SK-N-SH (cell line): Measurements from ENCODE around the gene GALNT1. TPM values are rescaled to one million over a fixed set of nuclear protein-coding genes. Genes with fewer than 3 reads are reported as not detected.

Experiments
- CTCF ChIA-PET: fragments of 300-600, 350-600 bp; formaldehyde crosslinking; extraction: SDS; loops from one replicate; lab custom pipeline; 2021; lab: Yijun Ruan, JAX
- POLR2A ChIA-PET: fragments of 350-600 bp; sonication (Branson Sonifier 250); formaldehyde crosslinking; extraction: SDS; loops from one replicate; lab custom pipeline; 2020; ENCODE audit warnings: antibody characterized with exemption, inconsistent platforms; lab: Yijun Ruan, JAX
- DNase-seq: peaks from one replicate; pipeline ENCODE4 v3.0.0; 2012
- H2AFZ ChIP-seq: fragments of 200-600 bp; sonication (generic); 2 replicates; pipeline ENCODE4 v1.8.1; 2016; ENCODE audit warnings: antibody characterized with exemption, mild to moderate bottlenecking, low read depth
- H3F3A ChIP-seq: fragments of 200-600 bp; sonication (generic); replicated peaks from 2 replicates; pipeline ENCODE3; 2016; ENCODE audit warnings: antibody characterized with exemption, mild to moderate bottlenecking; ENCODE audit not compliant: insufficient read depth
- H3K27ac ChIP-seq, 2 experiments: fragments of 200-500 bp in 1 of 2; fragments of 200-600 bp in 1 of 2; sonication (Bioruptor generic) in 1 of 2; sonication (generic), shearing (Covaris generic) in 1 of 2; 2 replicates each; pipeline versions ENCODE4 v1.5.1 to v1.6.1; 2014 to 2016; ENCODE audit warnings: low read depth in 2 of 2, inconsistent platforms in 1 of 2, low read length in 1 of 2, mild to moderate bottlenecking in 1 of 2, mixed read lengths in 1 of 2
- H3K27me3 ChIP-seq: fragments of 200-600 bp; sonication (generic), shearing (Covaris generic); 2 replicates; pipeline ENCODE4 v1.6.1; 2016; ENCODE audit warnings: mixed run types; ENCODE audit not compliant: insufficient read depth
- H3K36me3 ChIP-seq, 2 experiments: fragments of 200-500 bp in 1 of 2; fragments of 200-600 bp in 1 of 2; sonication (Bioruptor generic) in 1 of 2; sonication (generic) in 1 of 2; replicated peaks in 1 of 2; 2 replicates each; pipeline versions ENCODE3 to v1.5.1; 2014 to 2016; ENCODE audit warnings: low read length in 1 of 2, mild to moderate bottlenecking in 1 of 2; ENCODE audit not compliant: insufficient read depth in 2 of 2, control insufficient read depth in 1 of 2
- H3K4me1 ChIP-seq, 2 experiments: fragments of 200-500 bp in 1 of 2; fragments of 200-600 bp in 1 of 2; sonication (Bioruptor generic) in 1 of 2; sonication (generic), shearing (Covaris generic) in 1 of 2; 2 replicates each; pipeline versions ENCODE4 v1.5.1 to v1.6.1; 2014 to 2016; ENCODE audit warnings: low read depth in 1 of 2, low read length in 1 of 2, mixed run types in 1 of 2; ENCODE audit not compliant: insufficient read depth in 2 of 2, control insufficient read depth in 1 of 2
- H3K4me2 ChIP-seq: fragments of 200-600 bp; sonication (generic), shearing (Covaris generic); 2 replicates; pipeline ENCODE4 v1.6.1; 2017; ENCODE audit warnings: mixed run types
- H3K4me3 ChIP-seq, 2 experiments: fragments of 200-500 bp in 1 of 2; fragments of 200-600 bp in 1 of 2; sonication (Bioruptor generic) in 1 of 2; sonication (generic), shearing (Covaris generic) in 1 of 2; 2 replicates each; pipeline versions ENCODE4 v1.5.1 to v1.8.1; 2014 to 2016; ENCODE audit warnings: low read depth in 2 of 2, inconsistent platforms in 1 of 2, low read length in 1 of 2, mild to moderate bottlenecking in 1 of 2, mixed read lengths in 1 of 2, moderate library complexity in 1 of 2
- H3K79me2 ChIP-seq: fragments of 200-600 bp; sonication (generic); 2 replicates; pipeline ENCODE4 v1.8.1; 2017; ENCODE audit warnings: mild to moderate bottlenecking; ENCODE audit not compliant: insufficient read depth
- H3K9ac ChIP-seq: fragments of 200-600 bp; sonication (generic); 2 replicates; pipeline ENCODE4 v1.6.1; 2017; ENCODE audit warnings: mixed run types
- H3K9me2 ChIP-seq: fragments of 200-600 bp; sonication (generic); 2 replicates; pipeline ENCODE4 v1.6.1; 2017; ENCODE audit warnings: mixed run types
- H3K9me3 ChIP-seq: fragments of 200-600 bp; sonication (generic); 2 replicates; pipeline ENCODE4 v1.6.1; 2017; ENCODE audit warnings: mixed run types, mild to moderate bottlenecking, moderate library complexity
- H4K20me1 ChIP-seq: fragments of 200-600 bp; sonication (generic); 2 replicates; pipeline ENCODE4 v1.6.1; 2017; ENCODE audit warnings: mild to moderate bottlenecking, mixed run types; ENCODE audit not compliant: insufficient read depth
- CHD2 ChIP-seq: fragments of 150-350 bp; IDR thresholded peaks from 2 replicates; pipeline ENCODE4 v1.6.1; 2018; ENCODE audit warnings: low read length; ENCODE audit not compliant: partially characterized antibody
- ELF1 ChIP-seq: IDR thresholded peaks from 2 replicates; pipeline ENCODE4 v1.4.0; 2012
- EP300 ChIP-seq, 2 experiments: IDR thresholded peaks; 2 replicates each; pipeline versions ENCODE4 v1.4.0 to v1.6.1; 2012; ENCODE audit warnings: borderline replicate concordance in 1 of 2, low read depth in 1 of 2, low read length in 1 of 2
- EZH2phosphoT487 ChIP-seq: fragments of 200-600 bp; sonication (generic); IDR thresholded peaks from 2 replicates; pipeline ENCODE4 v1.6.1; 2017; ENCODE audit warnings: low read depth, mixed run types, mild to moderate bottlenecking, antibody characterized with exemption, moderate library complexity, borderline replicate concordance
- FOSL2 ChIP-seq: IDR thresholded peaks from 2 replicates; pipeline ENCODE4 v1.4.0; 2012; ENCODE audit warnings: low read depth, mild to moderate bottlenecking, moderate library complexity, borderline replicate concordance
- GATA2 ChIP-seq: sonication (generic); formaldehyde crosslinking; IDR thresholded peaks from 2 replicates; pipeline ENCODE4 v1.5.0; 2020; ENCODE audit warnings: mild to moderate bottlenecking, missing genetic modification reagents
- JUND ChIP-seq: IDR thresholded peaks from 2 replicates; pipeline ENCODE4 v1.4.0; 2012
- MEF2A ChIP-seq: IDR thresholded peaks from 2 replicates; pipeline ENCODE4 v1.4.0; 2012; ENCODE audit warnings: low read depth, borderline replicate concordance
- MXI1 ChIP-seq: IDR thresholded peaks from 2 replicates; pipeline ENCODE4 v1.6.1; 2012; ENCODE audit warnings: mild to moderate bottlenecking, low read depth, low read length, improper control_type of control experiment
- NFIC ChIP-seq: IDR thresholded peaks from 2 replicates; pipeline ENCODE4 v1.4.0; 2012; ENCODE audit warnings: borderline replicate concordance
- NRF1 ChIP-seq: IDR thresholded peaks from 2 replicates; pipeline ENCODE4 v1.6.1; 2012; ENCODE audit warnings: low read depth, mild to moderate bottlenecking, low read length
- PBX3 ChIP-seq: IDR thresholded peaks from 2 replicates; pipeline ENCODE4; 2012
- REST ChIP-seq: IDR thresholded peaks from 2 replicates; pipeline ENCODE4 v1.6.1; 2012; ENCODE audit warnings: mild to moderate bottlenecking, low read depth, low read length, moderate library complexity
- RXRA ChIP-seq: IDR thresholded peaks from 2 replicates; pipeline ENCODE4 v1.4.0; 2012; ENCODE audit warnings: low read depth, mild to moderate bottlenecking, borderline replicate concordance
- TCF12 ChIP-seq: IDR thresholded peaks from 2 replicates; pipeline ENCODE4 v1.4.0; 2012
- USF1 ChIP-seq: IDR thresholded peaks from 2 replicates; pipeline ENCODE4 v1.4.0; 2012; ENCODE audit warnings: low read depth, borderline replicate concordance
- YY1 ChIP-seq: IDR thresholded peaks from 2 replicates; pipeline ENCODE4 v1.4.0; 2012; ENCODE audit warnings: low read depth, mild to moderate bottlenecking
- ZBTB33 ChIP-seq: IDR thresholded peaks from 2 replicates; pipeline ENCODE4 v1.4.0; 2012; ENCODE audit warnings: low read depth, borderline replicate concordance
- WGBS: methylation state at CpG from one replicate; pipeline ENCODE4 v1.1.6; 2017; ENCODE audit warnings: low lambda C conversion rate; 5-methylcytosine and 5-hydroxymethylcytosine counted together
- polyA plus RNA-seq, 3 experiments: library from polyadenylated mRNA; depleted of rRNA; stranded (reverse); fragments of >200 nt; gene quantifications; 2 replicates each; pipeline ENCODE4 v1.2.3, GENCODE V29; 2012

The GALNT1 gene
- polyA plus RNA-seq, 1 of the 3 experiments (the other 2 are of a cell fraction): 15.7 TPM

GRCh38 chr18:35635170-35635569 is 53.6 kb downstream of the GALNT1 start:
- Histone ChIP-seq H4K20me1 (no peaks in the 10 kb centered on the region), H3K27me3 (no peaks in the 10 kb centered on the region), H3K4me2 (peak overlapping the region; percentile 1; the same call in 1 of the 2 replicates), H2AFZ (no peak overlapping the region), H3K79me2 (0 out of 2 replicates have a peak, but pooled peaks cover 6% of the 10 kb centered on the region), H3F3A (no peaks in the 10 kb centered on the region), H3K9me2 (no peaks in the 10 kb centered on the region), H3K4me1 (peaks cover 0 to 16% of the 10 kb centered on the region in 2 experiments; a peak in 3 of 4 replicates), H3K36me3 (no peaks in the 10 kb centered on the region), H3K9me3 (no peaks in the 10 kb centered on the region), H3K9ac (no peak overlapping the region), H3K27ac (peak overlapping the region in 1 of 2 experiments; percentile 86; a peak in 3 of 4 replicates), H3K4me3 (no peak overlapping the region)
- no peak for TF ChIP-seq USF1
- TF ChIP-seq YY1: no peak
- no peak for TF ChIP-seq CHD2
- TF ChIP-seq MEF2A: no peak
- peak; percentile 16 to 27; a peak in 1 of 4 replicates for TF ChIP-seq EP300 (IDR thresholded peaks at IDR 0.05; ENCODE audit: borderline replicate concordance in 1 of 2, low read depth in 1 of 2, low read length in 1 of 2)
- no peak for TF ChIP-seq NRF1
- TF ChIP-seq TCF12: peak; percentile 58
- TF ChIP-seq PBX3: peak; percentile 74
- TF ChIP-seq RXRA: no peak
- TF ChIP-seq ELF1: no peak
- TF ChIP-seq FOSL2: peak; percentile 12; the same call in 1 of the 2 replicates
- TF ChIP-seq GATA2 (CRISPR knock-in tag): no peak
- 0 out of 2 replicates have a peak, but pooled peaks have one; percentile 28 for TF ChIP-seq JUND
- no peak for TF ChIP-seq EZH2phosphoT487
- TF ChIP-seq MXI1: 0 out of 2 replicates have a peak, but pooled peaks have one; percentile 49
- no peak for TF ChIP-seq ZBTB33
- no peak for TF ChIP-seq NFIC
- TF ChIP-seq REST: no peak
- peak; percentile 37 for DNase-seq
- WGBS: 33% methylated on average over 1 of the region's 1 CpG
- CTCF ChIA-PET: interaction anchor here (1.0 kb wide), 1 partner anchor 41 kb away, joined by 3 read pairs; no protein-coding TSS in a partner anchor
- POLR2A ChIA-PET: no interaction called here
